Suprapubic skin (tissue), 4 donors: ENCODE measurements around the gene EHD4. TPM values are rescaled to one million over a fixed set of nuclear protein-coding genes. Genes with fewer than 3 reads are reported as not detected.

Experiments
- DNase-seq, 2 donors: peaks; one replicate each; pipeline ENCODE4 v3.0.0-alpha.2; 2019; ENCODE audit warnings: low spot score in 2 of 2
- H3K27ac ChIP-seq: fragments of 200-600 bp; sonication (generic); one replicate; pipeline ENCODE4 v1.5.1; 2019
- H3K27me3 ChIP-seq: fragments of 200-600 bp; sonication (generic); one replicate; pipeline ENCODE4 v1.5.1; 2019
- H3K36me3 ChIP-seq: fragments of 200-600 bp; sonication (generic); one replicate; pipeline ENCODE4 v1.5.1; 2019
- H3K4me1 ChIP-seq: fragments of 200-600 bp; sonication (generic); one replicate; pipeline ENCODE4 v1.5.1; 2019
- H3K4me3 ChIP-seq: fragments of 200-600 bp; sonication (generic); one replicate; pipeline ENCODE4 v1.5.1; 2019; ENCODE audit warnings: mild to moderate bottlenecking
- H3K9me3 ChIP-seq: fragments of 200-600 bp; sonication (generic); one replicate; pipeline ENCODE4 v1.5.1; 2019
- EP300 ChIP-seq: sonication (generic); formaldehyde crosslinking; IDR thresholded peaks from one replicate; pipeline ENCODE4 v1.6.1; 2017; ENCODE audit warnings: antibody characterized with exemption
- POLR2A ChIP-seq, 2 donors: fragments of 450-650 bp; IDR thresholded peaks; one replicate each; pipeline ENCODE4 v1.6.1; 2017; ENCODE audit warnings: antibody characterized with exemption in 2 of 2, mild to moderate bottlenecking in 2 of 2, moderate library complexity in 2 of 2
- POLR2AphosphoS5 ChIP-seq, 3 donors: sonication (generic); formaldehyde crosslinking; IDR thresholded peaks; one replicate each; pipeline ENCODE4 v1.6.1; 2017; ENCODE audit warnings: antibody characterized with exemption in 3 of 3
- WGBS: methylation state at CpG from one replicate; pipeline ENCODE4 v1.1.5; 2018; 5-methylcytosine and 5-hydroxymethylcytosine counted together
- total RNA-seq, 4 donors: library from RNA; depleted of rRNA; stranded (reverse); fragments of >200 nt; gene quantifications; one replicate each; pipeline ENCODE4 v1.1.0, GENCODE V29; 2016
- TF ChIP-seq, protein P1 (sequence below), 2 donors: fragments of 200-600 bp in 1 of 2; fragments of 450-650 bp in 1 of 2; sonication (generic) in 1 of 2; IDR thresholded peaks; one replicate each; pipeline ENCODE4 v1.5.1; 2016 to 2019; ENCODE audit warnings: antibody characterized with exemption in 2 of 2, mild to moderate bottlenecking in 1 of 2, moderate library complexity in 1 of 2

Gene EHD4
- total RNA-seq, 4 donors from 2014 or later: 16.0 to 31.4 (median 20.9) TPM

GRCh38 chr15:41983221-41983620 lies 10.9 kb upstream of the EHD4 start:
- H3K36me3 ChIP-seq: peaks cover 6% of the 10 kb centered on the region
- no peak overlapping the region for H3K4me3 ChIP-seq
- H3K9me3 ChIP-seq: no peaks in the 10 kb centered on the region
- DNase-seq: peak in 1 of 2 donors; percentile 54
- WGBS: 83% methylated on average over 7 of the region's 7 CpGs
- TF ChIP-seq, protein P1, sequence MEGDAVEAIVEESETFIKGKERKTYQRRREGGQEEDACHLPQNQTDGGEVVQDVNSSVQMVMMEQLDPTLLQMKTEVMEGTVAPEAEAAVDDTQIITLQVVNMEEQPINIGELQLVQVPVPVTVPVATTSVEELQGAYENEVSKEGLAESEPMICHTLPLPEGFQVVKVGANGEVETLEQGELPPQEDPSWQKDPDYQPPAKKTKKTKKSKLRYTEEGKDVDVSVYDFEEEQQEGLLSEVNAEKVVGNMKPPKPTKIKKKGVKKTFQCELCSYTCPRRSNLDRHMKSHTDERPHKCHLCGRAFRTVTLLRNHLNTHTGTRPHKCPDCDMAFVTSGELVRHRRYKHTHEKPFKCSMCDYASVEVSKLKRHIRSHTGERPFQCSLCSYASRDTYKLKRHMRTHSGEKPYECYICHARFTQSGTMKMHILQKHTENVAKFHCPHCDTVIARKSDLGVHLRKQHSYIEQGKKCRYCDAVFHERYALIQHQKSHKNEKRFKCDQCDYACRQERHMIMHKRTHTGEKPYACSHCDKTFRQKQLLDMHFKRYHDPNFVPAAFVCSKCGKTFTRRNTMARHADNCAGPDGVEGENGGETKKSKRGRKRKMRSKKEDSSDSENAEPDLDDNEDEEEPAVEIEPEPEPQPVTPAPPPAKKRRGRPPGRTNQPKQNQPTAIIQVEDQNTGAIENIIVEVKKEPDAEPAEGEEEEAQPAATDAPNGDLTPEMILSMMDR (IDR thresholded peaks at IDR 0.05): no peak
- TF ChIP-seq POLR2AphosphoS5 (IDR thresholded peaks at IDR 0.05) (no peak), POLR2A (IDR thresholded peaks at IDR 0.05) (no peak), EP300 (no peak)
- peaks cover 16% of the 10 kb centered on the region for H3K4me1 ChIP-seq
- H3K27ac ChIP-seq: no peak overlapping the region
- no peaks in the 10 kb centered on the region for H3K27me3 ChIP-seq

GRCh38 chr15:41982133-41982930 lies 10.0 kb upstream of the EHD4 start:
- WGBS: 87% methylated on average over 10 of the region's 10 CpGs
- H3K27me3 ChIP-seq: no peaks in the 10 kb centered on the region
- peaks cover 16% of the 10 kb centered on the region for H3K4me1 ChIP-seq
- no peaks in the 10 kb centered on the region for H3K9me3 ChIP-seq
- no peak overlapping the region for H3K27ac ChIP-seq
- DNase-seq: peak; percentile 29 to 32
- no peak overlapping the region for H3K4me3 ChIP-seq
- TF ChIP-seq POLR2AphosphoS5 (IDR thresholded peaks at IDR 0.05) (no peak), EP300 (no peak), POLR2A (IDR thresholded peaks at IDR 0.05) (no peak)
- TF ChIP-seq, protein P1 (IDR thresholded peaks at IDR 0.05): no peak
- peaks cover 6% of the 10 kb centered on the region for H3K36me3 ChIP-seq

- H3K27ac ChIP-seq: no peak overlapping the region
- DNase-seq: peak; percentile 39 to 45
- H3K9me3 ChIP-seq: no peaks in the 10 kb centered on the region
- H3K4me1 ChIP-seq: peaks cover 16% of the 10 kb centered on the region
- WGBS: 81% methylated on average over 10 of the region's 10 CpGs
- H3K36me3 ChIP-seq: peaks cover 6% of the 10 kb centered on the region
- no peaks in the 10 kb centered on the region for H3K27me3 ChIP-seq
- TF ChIP-seq POLR2A (IDR thresholded peaks at IDR 0.05) (no peak), POLR2AphosphoS5 (IDR thresholded peaks at IDR 0.05) (no peak), EP300 (no peak)
- TF ChIP-seq, protein P1 (IDR thresholded peaks at IDR 0.05): no peak
- no peak overlapping the region for H3K4me3 ChIP-seq
Measured at GRCh38 chr15:41981371-41982132, 9.2 kb upstream of the EHD4 start.

- WGBS: 57% methylated on average over 7 of the region's 7 CpGs
- H3K27me3 ChIP-seq: no peaks in the 10 kb centered on the region
- no peak overlapping the region for H3K27ac ChIP-seq
- no peak overlapping the region for H3K4me3 ChIP-seq
- H3K36me3 ChIP-seq: peaks cover 6% of the 10 kb centered on the region
- TF ChIP-seq EP300: no peak
- no peak for TF ChIP-seq POLR2A (IDR thresholded peaks at IDR 0.05)
- TF ChIP-seq POLR2AphosphoS5 (IDR thresholded peaks at IDR 0.05): no peak
- TF ChIP-seq, protein P1 (IDR thresholded peaks at IDR 0.05): no peak
- H3K4me1 ChIP-seq: peaks cover 16% of the 10 kb centered on the region
- DNase-seq: peak; percentile 49 to 67
- H3K9me3 ChIP-seq: no peaks in the 10 kb centered on the region
Measured at GRCh38 chr15:41980654-41981323, 8.4 kb upstream of the EHD4 start.
